HG02840 (cell line): ENCODE measurements around the gene HAGH.

ENCODE experiments used
- ATAC-seq: cut with Tn5 transposase; IDR thresholded peaks from one replicate; pipeline ENCODE4 v1.9.1; 2021; ENCODE audit warnings: mild to moderate bottlenecking, moderate library complexity, moderate number of reproducible peaks; ENCODE audit not compliant: unreplicated experiment, low FRiP score

Gene HAGH

GRCh38 chr16:1832838-1833454 lies 6.3 kb upstream of the HAGH start:
- no peak for ATAC-seq

- ATAC-seq: no peak
These were observed 4.8 kb upstream of the HAGH start for GRCh38 chr16:1831186-1832075.

GRCh38 chr16:1830213-1830612 lies 3.6 kb upstream of the HAGH start:
- no peak for ATAC-seq

- ATAC-seq: no peak
These were observed 2.2 kb upstream of the HAGH start for GRCh38 chr16:1828645-1829410.

- ATAC-seq: peak; percentile 45
These were observed 548 bp downstream of the HAGH start for GRCh38 chr16:1825864-1826690.

- no peak for ATAC-seq
These were observed 1.2 kb downstream of the HAGH start for GRCh38 chr16:1825381-1825863.

GRCh38 chr16:1823821-1824220 lies 2.8 kb downstream of the HAGH start:
- no peak for ATAC-seq

- no peak for ATAC-seq
These were observed 3.8 kb downstream of the HAGH start for GRCh38 chr16:1822801-1823200.

GRCh38 chr16:1821861-1822611 lies 4.6 kb downstream of the HAGH start:
- no peak for ATAC-seq

GRCh38 chr16:1820946-1821290 lies 5.7 kb downstream of the HAGH start:
- ATAC-seq: no peak

- no peak for ATAC-seq
These were observed 6.3 kb downstream of the HAGH start for GRCh38 chr16:1820096-1820945.

- no peak for ATAC-seq
These were observed 7.0 kb downstream of the HAGH start for GRCh38 chr16:1819611-1820010.

GRCh38 chr16:1818873-1819525 lies 7.6 kb downstream of the HAGH start:
- no peak for ATAC-seq

- no peak for ATAC-seq
These were observed 8.3 kb downstream of the HAGH start for GRCh38 chr16:1818204-1818872.

GRCh38 chr16:1817716-1818115 lies 8.9 kb downstream of the HAGH start:
- no peak for ATAC-seq

- ATAC-seq: no peak
These were observed 9.4 kb downstream of the HAGH start for GRCh38 chr16:1817276-1817589.

GRCh38 chr16:1816396-1817275 lies 10.0 kb downstream of the HAGH start:
- no peak for ATAC-seq
